ENCODE data around the gene CCBE1.

The CCBE1 gene

DNA sequence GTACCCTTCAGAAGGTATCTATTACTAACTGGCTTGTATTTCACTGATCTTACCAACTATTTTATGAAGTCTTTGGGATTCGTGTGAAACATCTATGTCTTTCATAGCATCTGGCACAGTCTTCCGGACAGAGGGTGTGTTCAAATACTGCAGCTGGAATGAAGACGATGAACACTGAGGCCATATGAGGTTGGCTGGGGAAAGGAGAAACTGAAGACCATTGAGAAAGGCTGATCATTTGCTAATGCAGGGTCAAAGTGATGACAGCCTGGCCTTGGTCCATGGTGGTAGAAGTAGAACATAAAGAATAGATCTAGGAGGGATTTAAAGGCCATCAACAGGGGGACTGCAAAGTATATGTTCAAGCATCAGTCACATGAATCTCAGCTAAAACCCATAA is 132.7 kb downstream of the CCBE1 start:
- no peak for DNase-seq

DNA sequence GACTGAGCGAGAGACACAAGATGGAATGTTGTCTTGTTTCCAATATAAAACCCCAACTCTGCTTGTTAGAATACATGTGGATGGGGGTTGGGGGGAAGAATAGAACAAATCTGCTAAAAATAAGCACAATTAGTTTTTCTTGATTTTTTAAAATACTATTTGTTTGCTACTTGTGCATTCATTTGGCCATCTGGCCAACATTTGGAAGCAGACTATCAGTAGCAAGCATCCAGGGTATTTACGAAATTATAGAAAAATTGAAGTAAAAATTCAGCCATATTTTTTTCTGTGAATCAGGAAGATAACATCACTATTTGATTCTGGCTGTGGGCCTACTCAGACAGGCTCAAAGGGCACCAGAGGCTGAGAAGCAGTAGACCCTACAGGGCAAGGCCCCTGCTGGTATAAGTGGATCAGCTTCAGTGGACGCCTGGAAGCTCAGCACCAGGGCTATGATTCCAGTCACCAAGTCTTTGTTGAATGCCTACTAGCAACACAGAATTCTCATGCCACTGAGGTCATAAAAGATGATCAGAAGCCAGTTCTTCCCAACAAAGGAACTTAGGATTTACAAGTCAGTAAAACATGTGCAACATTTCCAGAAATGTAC is 133.9 kb downstream of the CCBE1 start:
- DNase-seq = no peak

DNA sequence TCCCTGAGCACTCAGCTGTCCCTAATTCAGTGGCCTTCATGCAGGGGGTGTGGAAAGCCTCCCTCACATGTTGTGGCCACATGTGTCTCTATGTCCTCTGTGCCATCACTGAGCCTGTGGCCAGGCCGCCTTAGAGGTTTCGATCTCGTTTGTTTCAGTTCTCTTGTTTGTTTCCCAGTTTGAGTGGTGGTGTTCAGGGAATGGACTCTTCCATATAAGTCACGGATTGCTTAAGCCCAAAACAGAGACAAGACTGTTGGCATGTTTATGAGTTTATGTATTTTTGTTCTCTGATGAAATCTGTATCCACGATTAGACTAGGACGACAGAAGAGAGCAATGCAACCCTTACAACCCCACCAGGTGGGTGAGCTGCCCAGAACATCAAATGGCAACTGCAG is 134.5 kb downstream of the CCBE1 start:
- DNase-seq = no peak

DNA sequence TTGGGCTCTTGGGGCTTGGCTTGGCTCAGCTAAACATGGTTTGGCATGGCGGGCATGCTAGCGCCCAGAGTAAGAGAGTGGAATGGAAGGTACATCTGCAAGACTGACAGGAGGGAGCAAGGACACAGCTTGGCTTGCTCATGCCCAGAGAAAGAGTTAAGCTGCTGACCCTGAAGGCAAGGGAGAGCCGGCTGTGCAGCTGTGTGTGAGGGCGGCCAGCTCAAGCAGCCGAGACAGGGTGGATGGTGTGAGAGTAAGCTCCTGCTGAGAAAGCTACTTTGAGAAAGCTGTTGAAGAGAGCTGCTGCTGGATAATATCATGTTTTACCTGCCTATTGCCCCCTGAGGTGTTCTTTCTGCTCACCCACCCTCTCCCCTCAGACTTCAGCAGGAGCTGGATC is 135.6 kb downstream of the CCBE1 start:
- DNase-seq = no peak

DNA sequence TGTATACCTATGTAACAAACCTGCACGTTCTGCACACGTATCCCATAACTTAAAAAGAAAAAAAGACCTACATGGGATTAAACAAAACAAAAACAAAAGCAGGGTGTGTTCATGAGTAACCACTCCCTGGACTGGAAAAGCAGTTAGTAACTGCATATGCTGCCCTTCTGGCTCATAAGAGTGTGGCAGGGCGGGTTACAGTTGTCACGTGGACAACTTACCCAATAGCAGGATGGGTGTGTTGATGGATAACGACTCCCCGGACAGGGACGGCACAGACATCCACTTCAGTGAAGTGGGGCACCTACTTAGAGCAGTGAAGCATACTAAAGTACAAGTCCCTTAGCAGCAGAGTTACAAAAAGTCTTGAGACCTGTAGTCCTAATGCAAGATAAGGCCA is 136.7 kb downstream of the CCBE1 start:
- DNase-seq = no peak

DNA sequence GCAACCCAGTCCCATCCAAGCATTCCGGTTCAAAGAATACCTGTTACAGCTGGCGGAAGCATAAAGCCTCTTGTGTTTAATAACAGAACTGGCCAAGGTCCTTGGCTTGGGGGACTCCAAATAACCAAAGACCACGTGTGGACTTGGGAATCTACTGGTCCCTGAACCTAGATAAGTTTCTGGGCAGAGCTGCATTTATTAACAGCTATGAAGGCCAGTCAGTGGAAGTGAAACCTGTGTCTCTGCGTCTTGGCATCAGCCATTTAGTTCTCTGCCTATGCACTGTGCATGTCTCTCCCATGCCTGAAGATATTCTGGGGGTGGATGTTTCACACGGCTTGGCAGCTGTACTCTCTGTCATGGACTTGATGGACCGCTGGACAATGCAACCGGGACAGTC is 137.7 kb downstream of the CCBE1 start:
- no peak for DNase-seq

DNA sequence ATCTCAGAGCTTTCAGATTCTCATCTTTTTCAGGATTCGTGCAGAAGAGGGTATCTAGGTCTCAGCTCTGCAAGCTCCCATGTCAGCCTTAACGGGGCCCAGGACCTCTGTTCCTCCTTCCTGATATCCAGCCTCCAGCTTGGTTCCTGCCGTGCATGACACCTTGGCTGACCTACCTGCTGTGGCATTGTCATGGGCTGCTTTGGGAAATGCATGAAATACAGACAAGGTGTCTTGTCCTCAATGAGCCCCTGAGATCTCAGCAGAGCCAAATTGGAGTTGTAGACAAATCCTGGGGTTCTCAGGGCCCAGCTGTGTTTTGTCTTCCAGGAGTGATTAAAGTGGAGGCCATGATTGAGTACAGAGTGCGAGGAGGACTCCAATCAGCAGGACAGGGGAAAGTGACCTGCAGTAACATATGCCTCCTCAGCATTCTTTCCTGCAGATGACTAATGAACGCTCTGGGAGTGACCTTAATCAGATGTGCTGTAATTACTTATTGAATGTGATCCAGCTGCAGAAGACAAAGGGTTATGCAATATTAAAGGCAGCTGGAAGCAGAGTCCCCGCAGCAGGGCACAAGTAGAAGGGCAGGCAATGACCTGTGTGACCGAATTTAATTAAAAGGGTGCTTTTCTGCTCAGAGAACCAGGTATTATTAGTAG is 141.1 kb downstream of the CCBE1 start:
- no peak for DNase-seq

DNA sequence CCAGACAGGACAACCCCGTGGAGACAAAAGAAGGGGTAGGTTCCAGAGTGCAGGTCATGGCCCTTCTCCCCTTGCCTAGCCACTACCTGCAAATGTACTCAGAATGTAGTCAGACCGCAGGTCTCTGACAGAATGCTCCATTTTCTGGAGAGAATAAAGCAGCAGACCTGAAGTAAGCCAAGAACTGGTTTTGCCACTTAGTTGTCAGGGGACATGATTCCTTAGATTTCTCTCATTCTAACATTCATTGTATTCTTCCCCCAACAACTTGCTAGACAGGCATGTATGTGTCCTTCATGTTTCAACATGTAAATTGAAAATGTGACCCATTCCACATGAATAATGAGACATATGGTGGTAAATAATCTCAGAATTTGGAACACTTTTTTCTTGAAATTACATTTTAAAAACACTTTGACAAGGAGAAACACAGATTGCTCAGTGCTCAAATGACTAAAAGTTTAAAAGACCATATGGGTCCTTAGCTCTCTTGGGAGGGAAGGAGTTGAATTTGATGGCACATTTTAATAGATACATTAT is 142.4 kb downstream of the CCBE1 start:
- DNase-seq = no peak

DNA sequence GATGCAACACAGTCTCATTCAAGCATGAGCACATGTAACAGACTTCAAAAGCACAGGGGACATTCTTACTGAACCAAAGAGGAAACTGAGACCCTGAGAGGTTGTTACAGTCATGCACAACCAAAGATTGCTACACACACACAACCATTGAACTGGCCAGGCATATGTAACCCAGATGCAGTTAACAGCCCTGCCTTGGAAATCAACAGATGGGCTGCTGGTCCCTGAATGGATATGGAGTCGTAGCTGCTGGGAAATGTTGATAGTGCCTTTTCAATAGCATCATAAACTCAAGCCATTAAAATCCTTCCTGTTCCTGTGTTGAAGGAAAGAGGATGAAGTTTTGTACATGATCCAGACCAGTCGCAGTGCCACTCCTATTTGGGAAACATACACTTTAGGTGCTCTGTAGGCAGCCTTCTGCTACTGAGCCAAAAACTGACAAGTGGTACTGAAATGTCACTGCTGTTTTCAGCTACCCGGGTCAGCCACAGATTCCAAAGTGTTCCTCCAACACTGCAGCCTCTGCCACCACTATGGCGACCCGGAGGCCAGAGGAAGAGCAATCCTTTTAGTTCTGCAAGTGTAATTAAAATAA is 143.9 kb downstream of the CCBE1 start:
- no peak for DNase-seq

DNA sequence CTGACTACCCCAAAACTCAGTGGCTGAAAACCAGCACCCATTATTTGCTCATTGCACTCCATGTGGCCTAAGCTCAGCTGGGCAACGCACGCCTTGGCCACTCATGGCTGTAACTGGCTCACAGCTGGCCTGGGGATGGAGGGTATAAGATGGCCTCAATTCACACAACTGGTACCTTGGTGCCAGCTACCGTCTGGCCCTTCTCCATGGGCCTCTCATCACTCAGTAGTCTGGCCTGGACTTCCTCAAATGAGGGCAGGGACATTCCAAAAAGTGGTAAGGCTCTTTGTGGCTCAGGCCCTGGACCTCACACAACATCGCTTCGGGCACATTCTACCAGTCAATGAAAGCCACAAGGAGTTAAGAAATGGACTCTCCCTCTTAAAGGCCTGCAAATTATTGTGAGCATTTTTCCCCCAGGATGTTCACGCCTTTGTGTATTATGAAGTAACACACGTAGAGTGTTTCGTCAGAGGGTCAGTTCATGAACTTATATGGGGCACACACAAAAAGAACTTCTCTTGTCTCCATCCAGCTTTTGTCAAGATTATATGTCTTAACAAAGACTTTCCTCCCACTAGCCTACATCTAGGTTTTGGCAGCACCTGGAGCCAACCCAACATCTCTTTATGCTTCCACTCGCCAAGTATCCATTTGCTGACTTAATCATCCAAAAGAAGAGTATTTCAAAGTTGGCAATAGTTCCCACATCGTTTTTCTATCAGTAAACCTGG is 145.2 kb downstream of the CCBE1 start:
- DNase-seq = no peak

DNA sequence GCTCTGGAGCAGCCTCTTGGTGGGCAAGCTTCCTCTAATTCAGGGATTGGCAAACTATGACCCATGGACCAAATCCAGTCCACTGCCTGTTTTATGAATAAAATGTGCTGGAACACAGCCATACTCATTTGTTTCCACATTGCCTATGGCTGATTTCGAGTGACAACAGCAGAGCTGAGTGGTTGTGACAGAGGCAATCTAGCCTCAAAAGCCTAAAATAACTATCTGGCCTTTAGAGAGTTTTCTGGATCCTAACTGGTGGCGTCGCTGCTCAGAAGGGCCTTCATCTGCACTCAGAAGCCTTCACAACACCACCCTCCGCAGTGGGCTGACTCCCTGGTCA is 147.1 kb downstream of the CCBE1 start:
- no peak for DNase-seq

DNA sequence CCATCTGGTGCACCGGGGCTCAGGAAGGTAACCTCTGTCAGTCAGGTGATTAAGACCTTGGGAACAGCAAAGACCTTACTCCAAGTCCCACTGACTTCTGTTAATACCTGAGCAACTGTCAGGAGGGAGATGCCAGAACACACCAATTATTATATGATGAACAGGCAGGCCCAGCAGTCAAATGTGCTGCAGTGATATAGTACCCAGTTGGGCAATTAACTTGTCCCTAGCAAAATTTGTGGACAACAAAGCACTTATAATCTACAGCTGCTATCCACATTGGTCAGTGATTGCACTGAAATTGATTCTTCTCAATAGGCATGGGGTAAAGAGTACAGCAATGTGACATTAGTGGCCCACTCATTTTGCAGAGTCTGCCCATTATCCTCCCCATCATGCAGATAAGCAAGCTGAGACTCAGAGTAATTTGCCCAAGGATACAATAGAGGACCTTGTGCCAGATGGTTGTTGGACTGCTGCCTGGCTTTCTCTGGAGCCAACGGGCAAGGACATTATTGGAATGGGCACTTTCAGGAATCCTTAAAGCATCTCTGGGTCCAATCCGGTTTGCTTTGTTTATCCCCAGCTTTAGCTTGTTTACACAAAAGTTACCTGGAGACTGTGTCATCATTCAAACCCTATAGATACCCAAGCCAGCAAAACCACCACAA is 147.6 kb downstream of the CCBE1 start:
- DNase-seq = no peak

DNA sequence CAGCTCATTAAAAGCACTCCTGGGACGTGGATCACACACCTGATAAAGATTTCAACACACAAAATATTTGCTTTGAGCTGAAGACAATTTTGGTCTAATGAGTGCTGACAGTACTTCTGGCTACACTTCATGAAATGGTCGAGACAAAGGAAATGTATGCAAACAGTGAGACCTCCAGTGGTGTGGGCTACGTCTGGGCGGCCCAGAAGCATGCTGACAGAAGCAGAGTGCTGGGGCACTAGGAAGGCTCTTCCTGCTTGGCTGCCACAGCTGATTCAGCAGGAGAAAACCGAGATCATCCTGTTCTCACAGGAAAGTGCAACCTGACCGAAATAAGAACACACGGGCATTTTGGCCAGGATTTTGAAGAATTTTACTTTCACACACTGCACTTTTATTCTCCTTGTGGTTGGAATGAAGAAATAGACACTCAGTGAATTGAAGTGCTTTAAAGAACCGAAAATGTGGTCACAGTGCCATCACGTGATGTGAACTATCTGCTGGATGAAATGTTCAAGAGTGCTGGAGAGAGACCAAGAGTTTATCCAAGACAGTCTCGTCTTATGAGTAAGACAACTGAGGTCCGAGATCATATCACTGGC is 149.5 kb downstream of the CCBE1 start:
- no peak for DNase-seq

DNA sequence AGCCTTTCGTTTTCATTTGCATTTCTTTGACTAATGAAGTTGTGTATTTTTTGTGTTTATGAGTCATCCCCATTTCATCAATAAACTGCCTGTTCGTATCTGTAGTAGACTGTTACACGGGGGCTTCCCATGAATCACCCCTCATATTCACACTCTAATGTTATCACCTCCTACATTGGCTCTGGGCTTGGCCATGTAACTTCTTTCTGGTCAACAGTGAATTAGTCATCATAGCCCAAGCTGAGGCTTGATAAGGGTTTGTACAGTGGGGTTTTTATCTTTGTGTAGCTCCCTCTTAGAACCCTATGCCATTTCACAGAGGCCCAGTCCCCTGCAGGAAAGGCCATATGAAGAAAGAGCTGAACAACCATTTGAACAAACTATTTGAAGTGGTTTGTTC is 151.0 kb downstream of the CCBE1 start:
- no peak for DNase-seq

DNA sequence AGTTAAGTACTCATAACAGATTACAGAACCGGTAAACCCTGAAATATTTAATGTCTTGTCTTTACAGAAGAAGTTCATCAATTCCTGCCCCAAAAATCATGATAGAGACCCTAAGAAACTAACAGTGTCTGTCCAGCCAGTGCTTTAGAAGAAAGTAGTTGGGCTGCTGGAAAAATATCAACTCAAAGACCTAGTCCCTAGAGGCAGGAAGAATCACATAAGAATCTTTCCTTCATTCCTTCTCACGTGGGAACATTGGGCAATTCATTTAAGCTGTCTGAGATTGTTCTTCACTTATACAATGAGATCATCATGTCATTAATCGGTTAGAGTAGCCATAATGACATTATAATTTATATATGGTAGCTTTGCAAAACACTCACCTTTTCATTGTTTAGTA is 156.4 kb downstream of the CCBE1 start:
- DNase-seq = peak; percentile 18

DNA sequence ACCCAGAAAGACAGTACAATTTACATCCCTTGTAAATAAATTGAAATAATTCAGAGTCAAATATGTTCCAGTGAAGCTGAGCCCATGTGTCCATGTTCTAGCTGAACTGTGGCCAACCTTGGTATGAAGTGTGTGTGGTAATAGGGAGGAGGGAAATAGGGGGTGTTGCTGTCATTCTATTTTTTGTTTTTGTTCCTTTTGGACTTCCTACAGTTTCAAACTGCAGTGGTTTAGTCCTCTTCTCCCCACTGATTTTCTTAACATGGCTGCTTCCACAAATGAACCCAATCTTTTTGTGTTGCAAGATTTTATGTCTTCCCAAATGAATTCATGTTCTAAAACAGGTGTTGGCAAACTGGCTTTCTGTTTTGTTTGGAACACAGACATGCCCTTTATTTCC is 156.9 kb downstream of the CCBE1 start:
- no peak for DNase-seq

DNA sequence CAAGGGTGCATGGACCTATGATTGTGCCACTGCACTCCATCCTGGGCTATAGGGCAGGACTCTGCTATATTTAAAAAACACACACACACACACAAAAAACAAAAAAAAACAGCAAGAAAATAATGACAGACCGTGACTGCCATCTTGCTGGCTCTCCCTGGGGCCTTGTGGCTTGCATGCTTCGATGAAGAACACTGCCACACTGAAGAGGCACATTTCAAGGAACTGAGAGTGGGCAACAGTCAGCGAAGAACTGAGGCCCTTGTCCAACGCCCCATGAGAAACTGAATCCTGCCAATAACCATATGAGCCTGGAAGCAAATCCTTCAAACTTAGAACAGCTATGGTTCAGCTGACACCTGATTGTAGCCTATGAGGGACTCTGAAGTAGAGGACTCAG is 158.1 kb downstream of the CCBE1 start:
- DNase-seq = no peak

DNA sequence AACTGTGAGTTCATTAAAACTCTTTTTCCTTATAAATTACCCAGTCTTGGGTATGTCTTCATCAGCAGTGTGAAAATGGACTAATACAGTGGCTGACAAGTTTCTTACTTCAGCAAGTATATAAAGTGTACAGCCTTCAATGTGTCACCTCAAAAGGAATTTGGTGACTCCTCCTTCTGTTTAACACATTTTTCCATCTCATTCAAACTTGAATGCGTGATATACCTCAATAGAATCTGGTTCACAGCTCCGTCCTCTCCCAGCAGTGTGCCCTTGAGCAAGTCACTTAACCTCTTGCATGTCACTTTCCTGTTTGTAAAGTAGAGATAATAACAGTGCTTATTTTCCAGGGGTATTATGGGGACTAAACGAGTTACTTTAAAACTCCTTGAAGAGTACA is 159.6 kb downstream of the CCBE1 start:
- DNase-seq = no peak

DNA sequence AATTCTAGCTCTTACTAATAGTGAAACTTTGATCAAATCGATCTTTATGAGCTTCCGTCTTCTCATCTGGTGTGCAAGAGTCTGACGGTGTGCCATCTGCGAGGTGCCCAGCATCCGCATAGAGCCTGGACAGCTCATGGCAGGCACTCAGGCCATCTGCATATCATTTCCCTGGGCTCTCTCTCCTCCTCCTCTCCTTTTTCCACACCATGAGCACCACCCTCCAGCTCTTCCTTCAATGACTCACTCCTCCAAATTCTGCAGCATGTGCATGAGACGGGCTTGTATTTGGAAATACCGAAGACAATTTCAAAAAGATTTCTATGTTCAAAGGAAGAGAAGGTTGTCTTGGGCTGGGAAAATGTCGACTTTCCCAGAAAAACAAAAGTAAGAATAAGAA is 161.1 kb downstream of the CCBE1 start:
- DNase-seq = no peak

DNA sequence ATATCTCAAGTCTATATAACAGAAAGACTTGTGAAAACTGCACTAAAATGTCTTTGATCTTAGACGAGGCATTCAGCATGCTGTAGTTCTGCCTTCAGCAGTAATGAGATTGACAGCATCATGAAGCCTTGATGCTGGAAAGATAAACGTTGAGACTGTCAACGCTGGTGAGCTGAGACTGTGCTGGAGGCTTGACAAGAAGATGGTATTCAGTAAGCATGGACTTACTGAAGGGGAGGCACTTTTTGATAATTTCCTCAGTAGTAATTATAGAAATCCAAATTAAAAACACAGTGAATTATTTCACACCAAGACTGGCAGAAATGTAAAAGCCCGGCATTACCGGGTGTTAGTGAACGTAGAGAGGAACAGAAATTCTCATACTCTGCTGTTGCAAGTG is 162.2 kb downstream of the CCBE1 start:
- DNase-seq = no peak

DNA sequence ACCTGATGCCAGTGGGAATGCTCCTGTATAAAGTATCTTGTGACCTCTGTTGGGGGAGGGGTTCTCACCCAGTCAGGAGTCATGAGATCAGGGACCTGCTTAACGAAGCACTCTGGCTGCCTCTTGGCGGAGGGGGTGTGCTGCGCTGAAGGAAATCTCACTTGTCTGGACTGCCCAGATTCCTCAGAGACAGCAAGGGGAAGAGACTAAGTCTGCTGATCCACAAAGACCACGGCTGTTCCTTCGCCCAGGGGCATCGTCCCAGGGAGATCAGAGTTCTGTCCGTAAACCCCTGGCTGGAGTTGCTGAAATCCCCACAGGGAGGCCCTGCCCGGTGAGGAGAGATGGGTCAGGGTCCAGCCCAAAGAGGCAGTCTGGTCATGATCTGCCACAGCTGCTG is 168.4 kb downstream of the CCBE1 start:
- DNase-seq = no peak

DNA sequence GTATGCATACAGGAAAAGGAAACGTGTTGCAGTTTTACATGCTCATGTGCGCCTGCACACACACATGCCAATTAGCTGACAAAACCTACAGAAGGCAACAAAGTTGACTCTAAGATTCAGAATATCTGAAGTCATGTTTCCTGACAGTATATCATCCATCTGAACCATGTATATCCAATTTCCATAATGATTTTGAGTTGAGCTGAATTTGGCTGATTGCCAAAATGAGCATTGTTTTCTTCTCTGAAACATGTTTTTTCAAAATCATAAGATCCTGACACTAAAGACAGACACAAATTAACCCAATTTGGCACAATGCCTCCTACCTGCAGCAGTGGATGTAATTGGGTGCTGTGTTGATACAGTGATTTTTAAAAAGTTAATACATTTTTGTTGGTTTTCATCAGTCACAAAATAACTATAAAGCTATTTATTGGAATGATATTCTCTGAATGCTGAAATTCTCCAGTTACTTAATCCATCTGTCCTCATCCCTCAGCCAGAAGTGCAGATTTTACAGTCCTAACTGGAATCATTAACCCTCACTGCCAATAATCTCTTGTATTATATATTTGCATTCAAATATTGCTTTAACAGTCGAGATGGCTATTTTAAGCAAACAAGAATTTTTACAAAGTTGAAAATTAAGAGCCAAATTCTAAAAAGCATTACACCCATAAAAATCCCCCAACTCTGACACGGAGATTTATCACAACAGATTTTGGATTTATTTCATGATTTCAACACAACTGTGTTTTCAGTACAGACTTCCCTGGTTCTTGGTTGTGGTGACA is 176.5 kb downstream of the CCBE1 start:
- DNase-seq = no peak
